WTC11 (cell line): ENCODE results near the gene PCED1A. TPM values are rescaled to one million over a fixed set of nuclear protein-coding genes. Genes with fewer than 3 reads are reported as not detected.

Experiments
- ATAC-seq: fragments of 200-7000 bp; cut with Tn5 transposase; 2 replicates; pipeline ENCODE4 v1.10.0; 2021; ENCODE audit warnings: mild to moderate bottlenecking, moderate library complexity
- CTCF ChIA-PET: fragments of 300-600 bp; sonication (Branson Sonifier 250); formaldehyde crosslinking; loops from one replicate; lab custom pipeline; 2021; ENCODE audit warnings: antibody characterized with exemption; lab: Charles Lee
- POLR2A ChIA-PET: fragments of 350-600 bp; sonication (Branson Sonifier 250); formaldehyde crosslinking; loops from one replicate; lab custom pipeline; 2021; ENCODE audit warnings: antibody characterized with exemption; lab: Charles Lee
- DNase-seq: peaks from one replicate; pipeline ENCODE4 v3.0.0; 2021; ENCODE audit warnings: low spot score
- H3K27ac Mint-ChIP-seq: 2 replicates; pipeline ENCODE4 v1.8.0; 2021; ENCODE audit warnings: mixed read lengths
- H3K27me3 Mint-ChIP-seq: 2 replicates; pipeline ENCODE4 v1.8.0; 2021; ENCODE audit warnings: low read depth, mild to moderate bottlenecking, moderate library complexity, mixed read lengths
- H3K36me3 Mint-ChIP-seq: 2 replicates; pipeline ENCODE4 v1.8.0; 2021; ENCODE audit warnings: mixed read lengths
- H3K4me1 Mint-ChIP-seq: 2 replicates; pipeline ENCODE4 v1.8.0; 2022; ENCODE audit warnings: mixed read lengths
- H3K4me3 Mint-ChIP-seq: 2 replicates; pipeline ENCODE4 v1.8.0; 2021; ENCODE audit warnings: mild to moderate bottlenecking, moderate library complexity, mixed read lengths
- H3K9me3 Mint-ChIP-seq: 2 replicates; pipeline ENCODE4 v1.8.0; 2021; ENCODE audit warnings: mixed read lengths
- HMGXB4 ChIP-seq: sonication (generic); formaldehyde crosslinking; IDR thresholded peaks from 2 replicates; pipeline ENCODE4 v1.8.1; 2023; ENCODE audit warnings: mild to moderate bottlenecking, moderate library complexity, missing genetic modification reagents
- IRF2 ChIP-seq: sonication (generic); formaldehyde crosslinking; IDR thresholded peaks from 2 replicates; pipeline ENCODE4 v1.8.0; 2022; ENCODE audit warnings: low read depth, missing genetic modification reagents, borderline replicate concordance
- MLX ChIP-seq: sonication (generic); formaldehyde crosslinking; IDR thresholded peaks from 2 replicates; pipeline ENCODE4 v1.8.1; 2023; ENCODE audit warnings: mild to moderate bottlenecking, missing genetic modification reagents, moderate library complexity
- OVOL2 ChIP-seq: fragments of 250-450 bp; sonication (Bioruptor Pico); IDR thresholded peaks from 2 replicates; pipeline ENCODE4 v1.9.0; 2021; ENCODE audit warnings: mild to moderate bottlenecking, borderline replicate concordance
- SMAD3 ChIP-seq: sonication (generic); formaldehyde crosslinking; IDR thresholded peaks from 2 replicates; pipeline ENCODE4 v1.8.0; 2022; ENCODE audit warnings: missing genetic modification reagents, mild to moderate bottlenecking, borderline replicate concordance
- SMAD4 ChIP-seq: sonication (generic); formaldehyde crosslinking; IDR thresholded peaks from 2 replicates; pipeline ENCODE4 v1.8.0; 2022; ENCODE audit warnings: mild to moderate bottlenecking, missing genetic modification reagents
- TCF7 ChIP-seq: sonication (generic); formaldehyde crosslinking; IDR thresholded peaks from 2 replicates; pipeline ENCODE4 v1.8.0; 2022; ENCODE audit warnings: mild to moderate bottlenecking, low read depth, missing genetic modification reagents, moderate library complexity
- ZNF121 ChIP-seq: sonication (generic); formaldehyde crosslinking; IDR thresholded peaks from 2 replicates; pipeline ENCODE4 v1.8.0; 2023; ENCODE audit warnings: missing genetic modification reagents
- ZNF138 ChIP-seq: sonication (generic); formaldehyde crosslinking; conservative IDR thresholded peaks from 2 replicates; pipeline ENCODE4 v1.8.1; 2022; ENCODE audit warnings: mild to moderate bottlenecking, moderate library complexity, missing genetic modification reagents
- ZNF263 ChIP-seq: sonication (generic); formaldehyde crosslinking; IDR thresholded peaks from 2 replicates; pipeline ENCODE4 v1.8.1; 2022; ENCODE audit warnings: low read depth, mild to moderate bottlenecking, moderate library complexity, missing genetic modification reagents
- ZNF317 ChIP-seq: sonication (generic); formaldehyde crosslinking; IDR thresholded peaks from 2 replicates; pipeline ENCODE4 v1.8.1; 2023; ENCODE audit warnings: low read depth, mild to moderate bottlenecking, moderate library complexity, missing genetic modification reagents, borderline replicate concordance
- ZNF396 ChIP-seq: fragments of 250-450 bp; sonication (Bioruptor Pico); IDR thresholded peaks from 2 replicates; pipeline ENCODE4 v1.8.0; 2021; ENCODE audit warnings: mild to moderate bottlenecking, moderate library complexity, borderline replicate concordance
- ZNF512 ChIP-seq: sonication (generic); formaldehyde crosslinking; IDR thresholded peaks from 2 replicates; pipeline ENCODE4 v1.8.1; 2022; ENCODE audit warnings: missing genetic modification reagents, borderline replicate concordance
- total RNA-seq: library from RNA; stranded (reverse); gene quantifications from 3 replicates; pipeline ENCODE4 v1.2.3, GENCODE V29; 2021
- TF ChIP-seq, protein P1 (sequence below): sonication (generic); formaldehyde crosslinking; IDR thresholded peaks from 2 replicates; pipeline ENCODE4 v1.8.1; 2023; ENCODE audit warnings: mild to moderate bottlenecking, missing genetic modification reagents
- TF ChIP-seq, protein P2 (sequence below): sonication (generic); formaldehyde crosslinking; IDR thresholded peaks from 2 replicates; pipeline ENCODE4 v1.8.0; 2022; ENCODE audit warnings: mild to moderate bottlenecking, missing genetic modification reagents
- TF ChIP-seq, protein P3 (sequence below): sonication (generic); formaldehyde crosslinking; IDR thresholded peaks from 2 replicates; pipeline ENCODE4 v1.8.1; 2022; ENCODE audit warnings: low read depth, missing genetic modification reagents, borderline replicate concordance
- TF ChIP-seq, protein P4 (sequence below): sonication (generic); formaldehyde crosslinking; IDR thresholded peaks from 2 replicates; pipeline ENCODE4 v1.8.0; 2022; ENCODE audit warnings: mild to moderate bottlenecking, missing genetic modification reagents

The PCED1A gene
- total RNA-seq, 1 experiment from 2014 or later = 19.7 TPM

GRCh38 chr20:2838847-2839671 lies 1.4 kb downstream of the PCED1A start:
- TF ChIP-seq OVOL2 (CRISPR knock-in tag) (no peak), ZNF317 (no peak), ZNF396 (CRISPR knock-in tag) (no peak), ZNF512 (CRISPR knock-in tag) (no peak)
- TF ChIP-seq, protein P1, sequence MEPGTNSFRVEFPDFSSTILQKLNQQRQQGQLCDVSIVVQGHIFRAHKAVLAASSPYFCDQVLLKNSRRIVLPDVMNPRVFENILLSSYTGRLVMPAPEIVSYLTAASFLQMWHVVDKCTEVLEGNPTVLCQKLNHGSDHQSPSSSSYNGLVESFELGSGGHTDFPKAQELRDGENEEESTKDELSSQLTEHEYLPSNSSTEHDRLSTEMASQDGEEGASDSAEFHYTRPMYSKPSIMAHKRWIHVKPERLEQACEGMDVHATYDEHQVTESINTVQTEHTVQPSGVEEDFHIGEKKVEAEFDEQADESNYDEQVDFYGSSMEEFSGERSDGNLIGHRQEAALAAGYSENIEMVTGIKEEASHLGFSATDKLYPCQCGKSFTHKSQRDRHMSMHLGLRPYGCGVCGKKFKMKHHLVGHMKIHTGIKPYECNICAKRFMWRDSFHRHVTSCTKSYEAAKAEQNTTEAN (CRISPR knock-in tag) = no peak
- Mint-ChIP-seq H3K4me3 (peak overlapping the region; percentile 66), H3K27me3 (peaks cover 27% of the 10 kb centered on the region), H3K9me3 (peaks cover 5% of the 10 kb centered on the region), H3K36me3 (peaks cover 11% of the 10 kb centered on the region), H3K27ac (no peak overlapping the region), H3K4me1 (peaks cover 8% of the 10 kb centered on the region)
- no peak for DNase-seq
- no peak for ATAC-seq
- ChIA-PET CTCF (interaction anchor here (1.4 to 2.0 kb wide), 2 partner anchors 13 to 38 kb away, joined by 4 read pairs; partner anchors contain the start of gene CPXM1), POLR2A (no interaction called here)

DNA sequence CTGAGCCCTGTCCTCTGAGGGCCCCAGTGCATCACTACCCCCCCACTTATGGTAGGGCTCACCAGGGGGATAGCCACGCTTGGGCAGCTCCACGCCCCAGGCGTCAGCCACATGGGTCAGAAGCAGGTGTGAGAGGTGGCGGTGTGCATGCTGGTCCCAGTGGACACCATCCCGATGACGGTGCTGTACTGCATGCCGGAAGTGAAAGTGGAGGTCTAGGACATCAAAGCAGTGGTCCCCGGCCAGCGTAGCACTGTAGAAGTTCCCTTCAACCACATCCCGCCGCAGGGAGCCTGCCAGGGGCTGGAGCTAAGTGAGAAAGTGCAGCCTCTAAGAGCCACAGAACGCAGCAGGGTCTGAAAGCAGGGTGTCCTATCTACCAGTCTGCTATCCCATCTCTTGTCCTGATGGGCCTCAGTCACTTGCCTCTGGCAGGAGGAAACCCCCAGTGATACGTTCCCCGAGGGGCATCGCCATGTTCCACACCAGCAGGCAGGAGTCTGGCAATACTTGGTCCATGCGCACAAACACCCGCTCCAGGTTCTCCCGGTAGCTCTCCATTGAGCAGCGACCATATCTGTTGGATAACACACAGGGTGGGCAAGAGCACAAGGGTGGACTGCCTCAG lies 2.2 kb downstream of the PCED1A start:
- ChIA-PET POLR2A (no interaction called here), CTCF (interaction anchor here (1.4 to 2.0 kb wide), 2 partner anchors 13 to 37 kb away, joined by 4 read pairs; partner anchors contain the start of gene CPXM1)
- Mint-ChIP-seq H3K36me3 (peaks cover 11% of the 10 kb centered on the region), H3K27me3 (peaks cover 27% of the 10 kb centered on the region), H3K4me3 (no peak overlapping the region), H3K9me3 (peaks cover 5% of the 10 kb centered on the region), H3K27ac (no peak overlapping the region), H3K4me1 (peaks cover 8% of the 10 kb centered on the region)
- no peak for DNase-seq
- no peak for TF ChIP-seq SMAD4
- TF ChIP-seq SMAD3 (CRISPR knock-in tag) = no peak
- TF ChIP-seq TCF7 = no peak
- no peak for TF ChIP-seq HMGXB4 (CRISPR knock-in tag)
- TF ChIP-seq ZNF121 (CRISPR knock-in tag) = no peak
- no peak for ATAC-seq

DNA sequence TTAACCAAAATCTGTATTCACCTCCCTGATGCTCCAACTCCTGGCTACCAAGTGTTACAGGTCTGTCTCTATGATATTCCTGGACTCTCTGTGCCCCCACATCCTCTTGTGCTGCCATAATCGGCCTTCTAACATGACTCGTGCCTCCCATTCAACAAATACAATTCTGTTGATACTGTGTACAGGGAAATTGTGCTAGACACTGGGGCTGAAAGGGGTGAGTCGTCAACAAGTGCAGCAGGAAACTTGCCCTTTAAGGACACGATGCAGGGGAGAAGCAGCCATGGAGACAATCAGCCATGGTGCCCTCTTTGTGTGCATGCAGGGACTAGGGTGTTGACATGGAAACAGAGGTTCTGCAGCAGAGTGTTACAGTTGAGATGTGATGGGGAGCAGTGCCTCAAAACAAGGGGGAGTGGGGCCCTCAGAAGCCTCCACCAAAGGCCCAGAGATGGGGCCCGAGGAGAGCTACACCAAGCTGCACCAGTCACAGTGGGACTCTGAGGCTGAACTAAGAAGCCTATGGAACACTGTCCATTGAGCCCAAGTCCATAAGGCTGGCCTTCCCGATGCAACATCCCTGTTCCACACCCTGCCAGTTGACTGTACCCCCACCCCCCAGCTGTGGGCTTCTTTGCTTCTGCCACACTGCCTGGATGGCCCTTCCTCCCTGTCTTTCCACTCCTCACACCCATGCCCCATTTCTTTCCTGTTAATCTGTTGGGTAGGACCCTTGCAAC lies 3.1 kb downstream of the PCED1A start:
- Mint-ChIP-seq H3K27ac (no peak overlapping the region), H3K9me3 (peaks cover 5% of the 10 kb centered on the region), H3K36me3 (peaks cover 11% of the 10 kb centered on the region), H3K27me3 (peaks cover 27% of the 10 kb centered on the region), H3K4me1 (peaks cover 8% of the 10 kb centered on the region), H3K4me3 (no peak overlapping the region)
- ChIA-PET POLR2A (no interaction called here), CTCF (no interaction called here)
- DNase-seq (no peak), ATAC-seq (no peak)
- TF ChIP-seq MLX (CRISPR knock-in tag) = no peak
- TF ChIP-seq IRF2 (CRISPR knock-in tag) = no peak
- no peak for TF ChIP-seq ZNF138 (CRISPR knock-in tag)
- TF ChIP-seq, protein P2, sequence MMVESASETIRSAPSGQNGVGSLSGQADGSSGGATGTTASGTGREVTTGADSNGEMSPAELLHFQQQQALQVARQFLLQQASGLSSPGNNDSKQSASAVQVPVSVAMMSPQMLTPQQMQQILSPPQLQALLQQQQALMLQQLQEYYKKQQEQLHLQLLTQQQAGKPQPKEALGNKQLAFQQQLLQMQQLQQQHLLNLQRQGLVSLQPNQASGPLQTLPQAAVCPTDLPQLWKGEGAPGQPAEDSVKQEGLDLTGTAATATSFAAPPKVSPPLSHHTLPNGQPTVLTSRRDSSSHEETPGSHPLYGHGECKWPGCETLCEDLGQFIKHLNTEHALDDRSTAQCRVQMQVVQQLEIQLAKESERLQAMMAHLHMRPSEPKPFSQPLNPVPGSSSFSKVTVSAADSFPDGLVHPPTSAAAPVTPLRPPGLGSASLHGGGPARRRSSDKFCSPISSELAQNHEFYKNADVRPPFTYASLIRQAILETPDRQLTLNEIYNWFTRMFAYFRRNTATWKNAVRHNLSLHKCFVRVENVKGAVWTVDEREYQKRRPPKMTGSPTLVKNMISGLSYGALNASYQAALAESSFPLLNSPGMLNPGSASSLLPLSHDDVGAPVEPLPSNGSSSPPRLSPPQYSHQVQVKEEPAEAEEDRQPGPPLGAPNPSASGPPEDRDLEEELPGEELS (CRISPR knock-in tag) = no peak
- TF ChIP-seq, protein P3, sequence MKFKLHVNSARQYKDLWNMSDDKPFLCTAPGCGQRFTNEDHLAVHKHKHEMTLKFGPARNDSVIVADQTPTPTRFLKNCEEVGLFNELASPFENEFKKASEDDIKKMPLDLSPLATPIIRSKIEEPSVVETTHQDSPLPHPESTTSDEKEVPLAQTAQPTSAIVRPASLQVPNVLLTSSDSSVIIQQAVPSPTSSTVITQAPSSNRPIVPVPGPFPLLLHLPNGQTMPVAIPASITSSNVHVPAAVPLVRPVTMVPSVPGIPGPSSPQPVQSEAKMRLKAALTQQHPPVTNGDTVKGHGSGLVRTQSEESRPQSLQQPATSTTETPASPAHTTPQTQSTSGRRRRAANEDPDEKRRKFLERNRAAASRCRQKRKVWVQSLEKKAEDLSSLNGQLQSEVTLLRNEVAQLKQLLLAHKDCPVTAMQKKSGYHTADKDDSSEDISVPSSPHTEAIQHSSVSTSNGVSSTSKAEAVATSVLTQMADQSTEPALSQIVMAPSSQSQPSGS = no peak
- no peak for TF ChIP-seq ZNF263 (CRISPR knock-in tag)
- TF ChIP-seq, protein P4, sequence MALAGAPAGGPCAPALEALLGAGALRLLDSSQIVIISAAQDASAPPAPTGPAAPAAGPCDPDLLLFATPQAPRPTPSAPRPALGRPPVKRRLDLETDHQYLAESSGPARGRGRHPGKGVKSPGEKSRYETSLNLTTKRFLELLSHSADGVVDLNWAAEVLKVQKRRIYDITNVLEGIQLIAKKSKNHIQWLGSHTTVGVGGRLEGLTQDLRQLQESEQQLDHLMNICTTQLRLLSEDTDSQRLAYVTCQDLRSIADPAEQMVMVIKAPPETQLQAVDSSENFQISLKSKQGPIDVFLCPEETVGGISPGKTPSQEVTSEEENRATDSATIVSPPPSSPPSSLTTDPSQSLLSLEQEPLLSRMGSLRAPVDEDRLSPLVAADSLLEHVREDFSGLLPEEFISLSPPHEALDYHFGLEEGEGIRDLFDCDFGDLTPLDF (CRISPR knock-in tag) = no peak
